Activated naive CD4-positive, alpha-beta T cell treated with anti-CD3 and anti-CD28 coated beads for 36 hours (primary cell): Measurements from ENCODE around the gene OPRL1. TPM values are rescaled to one million over a fixed set of nuclear protein-coding genes. Genes with fewer than 3 reads are reported as not detected.
A peak's percentile ranks its signal among the peaks of the same experiment; 100 is the strongest.
"Not testable (repeated sequence)": the region's sequence is repeated elsewhere in the genome, so short reads cannot be mapped to it uniquely, and the experiment has no call there.

ENCODE experiments used
- CTCF ChIA-PET: fragments of 350-600 bp; sonication (Branson Sonifier 250); formaldehyde crosslinking; loops from one replicate; lab custom pipeline; 2021; ENCODE audit warnings: antibody characterized with exemption; lab: Charles Lee
- DNase-seq: peaks from one replicate; pipeline ENCODE4 v3.0.0-alpha.2; 2020
- H3K27ac Mint-ChIP-seq: one replicate; pipeline ENCODE4 v1.8.0; 2021; ENCODE audit warnings: mild to moderate bottlenecking, mixed read lengths
- H3K27me3 Mint-ChIP-seq: one replicate; pipeline ENCODE4 v1.8.0; 2021; ENCODE audit warnings: low read depth, mixed read lengths
- H3K36me3 Mint-ChIP-seq: one replicate; pipeline ENCODE4 v1.8.0; 2021; ENCODE audit warnings: low read depth, mixed read lengths
- H3K4me1 Mint-ChIP-seq: one replicate; pipeline ENCODE4 v1.8.0; 2021; ENCODE audit warnings: low read depth, mixed read lengths
- H3K4me3 Mint-ChIP-seq: one replicate; pipeline ENCODE4 v1.8.0; 2021; ENCODE audit warnings: mild to moderate bottlenecking, moderate library complexity, mixed read lengths
- H3K9me3 Mint-ChIP-seq: one replicate; pipeline ENCODE4 v1.8.0; 2021; ENCODE audit warnings: mixed read lengths
- intact Hi-C: fragments of 100-400 bp; cut with micrococcal nuclease; formaldehyde crosslinking; loops from one replicate; pipeline ENCODE4 v1.15.1; 2023
- total RNA-seq, 2 experiments: library from RNA; stranded (reverse); gene quantifications; one replicate each; pipeline ENCODE4 v1.2.3, GENCODE V29; 2021

The OPRL1 gene
- total RNA-seq, 2 experiments from 2014 or later, result 0.45 to 0.47 TPM

GRCh38 chr20:64122927-64123326 is 43.0 kb downstream of the OPRL1 start:
- H3K27me3 Mint-ChIP-seq, H3K4me3 Mint-ChIP-seq, H3K36me3 Mint-ChIP-seq, H3K4me1 Mint-ChIP-seq, intact Hi-C loops, H3K27ac Mint-ChIP-seq, H3K9me3 Mint-ChIP-seq, DNase-seq: not testable (repeated sequence)
- CTCF ChIA-PET, result interaction anchor here (0.6 kb wide), 1 partner anchor 42 kb away, joined by 3 read pairs; no protein-coding TSS in a partner anchor

- H3K9me3 Mint-ChIP-seq, H3K36me3 Mint-ChIP-seq, DNase-seq, CTCF ChIA-PET, H3K27ac Mint-ChIP-seq, H3K4me1 Mint-ChIP-seq, H3K4me3 Mint-ChIP-seq, intact Hi-C loops, H3K27me3 Mint-ChIP-seq: not testable (repeated sequence)
Measured at GRCh38 chr20:64123517-64123916, 43.6 kb downstream of the OPRL1 start.

- H3K9me3 Mint-ChIP-seq, result no peaks in the 10 kb centered on the region
- H3K27me3 Mint-ChIP-seq, result peaks cover 6% of the 10 kb centered on the region
- H3K36me3 Mint-ChIP-seq, result no peaks in the 10 kb centered on the region
- H3K4me1 Mint-ChIP-seq, result no peaks in the 10 kb centered on the region
- no peak for DNase-seq
- intact Hi-C loops, result no loop called here
- no peak overlapping the region for H3K4me3 Mint-ChIP-seq
- H3K27ac Mint-ChIP-seq, result no peak overlapping the region
- CTCF ChIA-PET, result interaction anchor here (0.7 kb wide), 1 partner anchor 687 kb away, joined by 3 read pairs; no protein-coding TSS in a partner anchor
Measured at GRCh38 chr20:64129146-64129782, 49.4 kb downstream of the OPRL1 start.

GRCh38 chr20:64130271-64130670 is 50.4 kb downstream of the OPRL1 start:
- H3K9me3 Mint-ChIP-seq, result no peaks in the 10 kb centered on the region
- H3K27me3 Mint-ChIP-seq, result peaks cover 6% of the 10 kb centered on the region
- H3K27ac Mint-ChIP-seq, result no peak overlapping the region
- intact Hi-C loops, result no loop called here
- no peaks in the 10 kb centered on the region for H3K36me3 Mint-ChIP-seq
- CTCF ChIA-PET, result interaction anchor here (0.7 kb wide), 1 partner anchor 688 kb away, joined by 3 read pairs; no protein-coding TSS in a partner anchor
- no peak for DNase-seq
- H3K4me1 Mint-ChIP-seq, result no peaks in the 10 kb centered on the region
- no peak overlapping the region for H3K4me3 Mint-ChIP-seq

GRCh38 chr20:64130876-64131275 is 51.0 kb downstream of the OPRL1 start:
- intact Hi-C loops, result no loop called here
- peaks cover 6% of the 10 kb centered on the region for H3K27me3 Mint-ChIP-seq
- H3K27ac Mint-ChIP-seq, result no peak overlapping the region
- no peak for DNase-seq
- no peak overlapping the region for H3K4me3 Mint-ChIP-seq
- no peaks in the 10 kb centered on the region for H3K36me3 Mint-ChIP-seq
- CTCF ChIA-PET, result interaction anchor here (0.9 kb wide), 1 partner anchor 11 kb away, joined by 3 read pairs; no protein-coding TSS in a partner anchor
- H3K4me1 Mint-ChIP-seq, result no peaks in the 10 kb centered on the region
- H3K9me3 Mint-ChIP-seq, result no peaks in the 10 kb centered on the region

GRCh38 chr20:64131406-64131805 is 51.5 kb downstream of the OPRL1 start:
- peak; percentile 31 for DNase-seq
- Mint-ChIP-seq H3K4me3 (no peak overlapping the region), H3K9me3 (no peaks in the 10 kb centered on the region), H3K27ac (no peak overlapping the region), H3K36me3 (no peaks in the 10 kb centered on the region), H3K4me1 (no peaks in the 10 kb centered on the region), H3K27me3 (peaks cover 6% of the 10 kb centered on the region)
- CTCF ChIA-PET, result interaction anchor here (0.9 kb wide), 1 partner anchor 11 kb away, joined by 3 read pairs; no protein-coding TSS in a partner anchor
- intact Hi-C loops, result no loop called here

- DNase-seq, result no peak
- Mint-ChIP-seq H3K27ac (no peak overlapping the region), H3K9me3 (no peaks in the 10 kb centered on the region), H3K4me3 (no peak overlapping the region), H3K4me1 (no peaks in the 10 kb centered on the region), H3K27me3 (peaks cover 4% of the 10 kb centered on the region), H3K36me3 (no peaks in the 10 kb centered on the region)
- CTCF ChIA-PET, result interaction anchor here (0.6 kb wide), 1 partner anchor 149 kb away, joined by 6 read pairs; no protein-coding TSS in a partner anchor
- intact Hi-C loops, result no loop called here
Measured at GRCh38 chr20:64133951-64134407, 54.1 kb downstream of the OPRL1 start.

GRCh38 chr20:64134744-64135143 is 54.9 kb downstream of the OPRL1 start:
- H3K4me1 Mint-ChIP-seq, H3K9me3 Mint-ChIP-seq, H3K4me3 Mint-ChIP-seq, H3K27ac Mint-ChIP-seq, intact Hi-C loops, H3K27me3 Mint-ChIP-seq, CTCF ChIA-PET, H3K36me3 Mint-ChIP-seq, DNase-seq: not testable (repeated sequence)

GRCh38 chr20:64136004-64136710 is 56.3 kb downstream of the OPRL1 start:
- intact Hi-C loops, result no loop called here
- CTCF ChIA-PET, result no interaction called here
- no peaks in the 10 kb centered on the region for H3K27me3 Mint-ChIP-seq
- no peaks in the 10 kb centered on the region for H3K36me3 Mint-ChIP-seq
- no peaks in the 10 kb centered on the region for H3K4me1 Mint-ChIP-seq
- no peak for DNase-seq
- H3K4me3 Mint-ChIP-seq, result no peak overlapping the region
- H3K27ac Mint-ChIP-seq, result no peak overlapping the region
- H3K9me3 Mint-ChIP-seq, result no peaks in the 10 kb centered on the region

GRCh38 chr20:64137598-64138031 is 57.7 kb downstream of the OPRL1 start:
- intact Hi-C loops, result no loop called here
- Mint-ChIP-seq H3K36me3 (no peaks in the 10 kb centered on the region), H3K9me3 (no peaks in the 10 kb centered on the region), H3K4me3 (no peak overlapping the region), H3K27me3 (no peaks in the 10 kb centered on the region), H3K4me1 (no peaks in the 10 kb centered on the region), H3K27ac (no peak overlapping the region)
- no peak for DNase-seq
- CTCF ChIA-PET, result no interaction called here

- H3K4me1 Mint-ChIP-seq, result no peaks in the 10 kb centered on the region
- CTCF ChIA-PET, result interaction anchor here (0.7 kb wide), 1 partner anchor 99 kb away, joined by 3 read pairs; no protein-coding TSS in a partner anchor
- no peak overlapping the region for H3K4me3 Mint-ChIP-seq
- H3K27ac Mint-ChIP-seq, result no peak overlapping the region
- H3K27me3 Mint-ChIP-seq, result no peaks in the 10 kb centered on the region
- DNase-seq, result no peak
- intact Hi-C loops, result no loop called here
- no peaks in the 10 kb centered on the region for H3K36me3 Mint-ChIP-seq
- no peaks in the 10 kb centered on the region for H3K9me3 Mint-ChIP-seq
Measured at GRCh38 chr20:64138276-64138815, 58.5 kb downstream of the OPRL1 start.

GRCh38 chr20:64139199-64140060 is 59.5 kb downstream of the OPRL1 start:
- CTCF ChIA-PET, result no interaction called here
- Mint-ChIP-seq H3K4me1 (no peaks in the 10 kb centered on the region), H3K27ac (no peak overlapping the region), H3K4me3 (no peak overlapping the region), H3K27me3 (no peaks in the 10 kb centered on the region), H3K36me3 (no peaks in the 10 kb centered on the region), H3K9me3 (peaks cover 3% of the 10 kb centered on the region)
- intact Hi-C loops, result no loop called here
- DNase-seq, result no peak
